22Rv1 (cell line): ENCODE results near the gene SPP1.

Experiments
- CTCF ChIP-seq: fragments of 450-650 bp; IDR thresholded peaks from 2 replicates; pipeline ENCODE4 v1.5.1; 2017; ENCODE audit warnings: mild to moderate bottlenecking
- ZFX ChIP-seq: fragments of 450-650 bp; IDR thresholded peaks from 2 replicates; pipeline ENCODE4 v1.6.1; 2017; ENCODE audit warnings: antibody characterized with exemption, borderline replicate concordance

DNA sequence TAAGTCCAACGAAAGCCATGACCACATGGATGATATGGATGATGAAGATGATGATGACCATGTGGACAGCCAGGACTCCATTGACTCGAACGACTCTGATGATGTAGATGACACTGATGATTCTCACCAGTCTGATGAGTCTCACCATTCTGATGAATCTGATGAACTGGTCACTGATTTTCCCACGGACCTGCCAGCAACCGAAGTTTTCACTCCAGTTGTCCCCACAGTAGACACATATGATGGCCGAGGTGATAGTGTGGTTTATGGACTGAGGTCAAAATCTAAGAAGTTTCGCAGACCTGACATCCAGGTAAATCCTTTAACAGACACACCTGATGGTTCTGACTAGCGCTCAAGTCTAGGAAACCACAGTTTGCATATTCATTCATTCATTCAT, 6.0 kb downstream of the SPP1 start:
- no peak for TF ChIP-seq CTCF
- no peak for TF ChIP-seq ZFX
